Measurements from ENCODE around the gene VIPAS39.

DNA sequence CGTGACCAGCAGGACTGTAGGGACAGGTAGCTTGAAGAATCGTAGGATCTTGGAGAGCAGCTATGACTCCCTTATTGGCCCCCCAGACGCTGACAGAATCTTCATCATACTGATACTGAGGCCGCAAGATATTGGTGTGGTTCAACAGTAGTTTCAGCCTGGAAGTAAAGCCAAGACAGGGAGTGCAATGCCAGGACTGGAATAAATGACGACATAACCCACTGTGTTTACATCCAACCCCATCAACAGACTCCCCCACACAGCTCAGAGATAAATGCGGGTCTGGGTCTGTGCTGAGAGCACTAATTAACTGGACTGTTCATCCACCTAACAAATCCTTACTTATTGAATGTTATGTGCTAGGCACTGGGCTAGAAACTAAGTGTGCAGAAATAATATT is 50.7 kb downstream of the VIPAS39 start:
- no peak for TF ChIP-seq POLR2A (IDR thresholded peaks at IDR 0.05)
- TF ChIP-seq, protein P1, sequence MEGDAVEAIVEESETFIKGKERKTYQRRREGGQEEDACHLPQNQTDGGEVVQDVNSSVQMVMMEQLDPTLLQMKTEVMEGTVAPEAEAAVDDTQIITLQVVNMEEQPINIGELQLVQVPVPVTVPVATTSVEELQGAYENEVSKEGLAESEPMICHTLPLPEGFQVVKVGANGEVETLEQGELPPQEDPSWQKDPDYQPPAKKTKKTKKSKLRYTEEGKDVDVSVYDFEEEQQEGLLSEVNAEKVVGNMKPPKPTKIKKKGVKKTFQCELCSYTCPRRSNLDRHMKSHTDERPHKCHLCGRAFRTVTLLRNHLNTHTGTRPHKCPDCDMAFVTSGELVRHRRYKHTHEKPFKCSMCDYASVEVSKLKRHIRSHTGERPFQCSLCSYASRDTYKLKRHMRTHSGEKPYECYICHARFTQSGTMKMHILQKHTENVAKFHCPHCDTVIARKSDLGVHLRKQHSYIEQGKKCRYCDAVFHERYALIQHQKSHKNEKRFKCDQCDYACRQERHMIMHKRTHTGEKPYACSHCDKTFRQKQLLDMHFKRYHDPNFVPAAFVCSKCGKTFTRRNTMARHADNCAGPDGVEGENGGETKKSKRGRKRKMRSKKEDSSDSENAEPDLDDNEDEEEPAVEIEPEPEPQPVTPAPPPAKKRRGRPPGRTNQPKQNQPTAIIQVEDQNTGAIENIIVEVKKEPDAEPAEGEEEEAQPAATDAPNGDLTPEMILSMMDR (IDR thresholded peaks at IDR 0.05): no peak

Measured in body of pancreas (tissue), 4 donors.